Stomach (tissue), 9 donors: ENCODE results near the gene CENPH. TPM values are rescaled to one million over a fixed set of nuclear protein-coding genes. Genes with fewer than 3 reads are reported as not detected.
"Not testable (repeated sequence)": the region's sequence is repeated elsewhere in the genome, so short reads cannot be mapped to it uniquely, and the experiment has no call there.

ENCODE experiments used
- DNase-seq, 2 donors: peaks; one replicate each; pipeline versions ENCODE4 v3.0.0 to v3.0.0-alpha.2; 2013 to 2019
- H3K27ac ChIP-seq, 5 donors: fragments of 200-600 bp in 4 of 5; sonication (generic) in 4 of 5; one replicate each; pipeline ENCODE4 v1.5.1; 2013 to 2019; ENCODE audit warnings: mild to moderate bottlenecking in 1 of 5, moderate library complexity in 1 of 5
- H3K27me3 ChIP-seq, 3 donors: fragments of 200-600 bp; sonication (generic); one replicate each; pipeline ENCODE4 v1.5.1; 2017 to 2019; ENCODE audit warnings: mixed run types in 1 of 3
- H3K36me3 ChIP-seq, 4 donors: fragments of 200-600 bp; sonication (generic); 1 replicate in 3 of 4; 2 replicates in 1 of 4; pipeline ENCODE4 v1.5.1; 2016 to 2019
- H3K4me1 ChIP-seq, 4 donors: fragments of 200-600 bp; sonication (generic); one replicate each; pipeline ENCODE4 v1.5.1; 2016 to 2019
- H3K4me3 ChIP-seq, 4 donors: fragments of 200-600 bp; sonication (generic) in 3 of 4; one replicate each; pipeline ENCODE4 v1.5.1; 2016 to 2019; ENCODE audit warnings: mild to moderate bottlenecking in 1 of 4
- H3K9me3 ChIP-seq, 4 donors: fragments of 200-600 bp; sonication (generic); one replicate each; pipeline ENCODE4 v1.5.1; 2016 to 2019
- EP300 ChIP-seq: sonication (generic); formaldehyde crosslinking; IDR thresholded peaks from one replicate; pipeline ENCODE4 v1.6.1; 2017; ENCODE audit warnings: antibody characterized with exemption
- POLR2A ChIP-seq, 4 donors: fragments of 450-650 bp; IDR thresholded peaks; one replicate each; pipeline ENCODE4 v1.6.1; 2016; ENCODE audit warnings: antibody characterized with exemption in 4 of 4, control low read depth in 2 of 4, mild to moderate bottlenecking in 1 of 4, moderate library complexity in 1 of 4
- POLR2AphosphoS5 ChIP-seq, 3 donors: sonication (generic); formaldehyde crosslinking; IDR thresholded peaks; one replicate each; pipeline ENCODE4 v1.6.1; 2016; ENCODE audit warnings: antibody characterized with exemption in 3 of 3
- WGBS, 5 donors: extraction: QIAGEN DNeasy Blood & Tissue Kit in 3 of 5; methylation state at CpG; one replicate each; pipeline versions ENCODE4 v1.1.5 to v1.1.7; 2013 to 2018; 5-methylcytosine and 5-hydroxymethylcytosine counted together
- intact Hi-C: fragments of 100-400 bp; cut with DNase I; formaldehyde crosslinking; loops from one replicate; pipeline ENCODE4 v1.15.1; 2023; ENCODE audit warnings: low total_unique reads
- polyA plus RNA-seq, 3 donors: library from polyadenylated mRNA; stranded (reverse); fragments of 200-250 nt; gene quantifications; one replicate each; pipeline ENCODE4 v1.2.3, GENCODE V29; 2013
- total RNA-seq, 5 donors: library from RNA; depleted of rRNA; stranded (reverse); fragments of >200 nt; gene quantifications; one replicate each; pipeline versions ENCODE4 v1.1.0 to v1.2.3, GENCODE V29; 2014 to 2016
- TF ChIP-seq, protein P1 (sequence below), 7 experiments: fragments of 450-650 bp in 4 of 7; fragments of 200-600 bp in 3 of 7; sonication (generic) in 3 of 7; IDR thresholded peaks; one replicate each; pipeline ENCODE4 v1.5.1; 2016 to 2019; ENCODE audit warnings: antibody characterized with exemption in 7 of 7, control low read depth in 2 of 7, mild to moderate bottlenecking in 1 of 7
- donor health status: healthy with polysubstance abuse.
- donor health status: Bipolar disorder and iron deficiency.
- donor health status: healthy.

CENPH gene
- total and polyA plus RNA-seq, 8 donors, result 0.45 to 15.6 (median 3.6) TPM

DNA sequence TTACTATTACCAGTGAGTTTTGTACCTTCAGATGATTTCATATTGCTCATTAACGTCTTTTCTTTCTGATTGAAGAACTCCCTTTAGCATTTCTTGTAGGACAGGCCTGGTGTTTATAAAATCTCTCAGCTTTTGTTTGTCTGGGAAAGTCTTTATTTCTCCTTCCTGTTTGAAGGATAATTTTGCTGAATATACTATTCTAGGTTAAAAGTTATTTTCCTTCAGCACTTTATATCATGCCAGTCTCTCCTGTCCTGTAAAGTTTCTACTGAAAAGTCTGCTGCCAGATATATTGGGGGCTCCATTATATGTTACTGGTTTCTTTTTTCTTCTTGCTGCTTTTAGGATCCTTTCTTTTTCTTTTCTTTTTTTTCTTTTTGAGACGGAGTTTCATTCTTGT, 58.6 kb downstream of the CENPH start:
- Histone ChIP-seq H3K9me3 (peaks cover 0 to 7% (median 3%) of the 10 kb centered on the region in 4 donors), H3K4me3 (no peak overlapping the region), H3K36me3 (peaks cover 0 to 20% (median 4%) of the 10 kb centered on the region in 4 donors), H3K4me1 (peaks cover 0 to 2% (median 0%) of the 10 kb centered on the region in 4 donors), H3K27me3 (no peaks in the 10 kb centered on the region), H3K27ac (no peak overlapping the region)
- TF ChIP-seq EP300, result no peak
- TF ChIP-seq, protein P1, sequence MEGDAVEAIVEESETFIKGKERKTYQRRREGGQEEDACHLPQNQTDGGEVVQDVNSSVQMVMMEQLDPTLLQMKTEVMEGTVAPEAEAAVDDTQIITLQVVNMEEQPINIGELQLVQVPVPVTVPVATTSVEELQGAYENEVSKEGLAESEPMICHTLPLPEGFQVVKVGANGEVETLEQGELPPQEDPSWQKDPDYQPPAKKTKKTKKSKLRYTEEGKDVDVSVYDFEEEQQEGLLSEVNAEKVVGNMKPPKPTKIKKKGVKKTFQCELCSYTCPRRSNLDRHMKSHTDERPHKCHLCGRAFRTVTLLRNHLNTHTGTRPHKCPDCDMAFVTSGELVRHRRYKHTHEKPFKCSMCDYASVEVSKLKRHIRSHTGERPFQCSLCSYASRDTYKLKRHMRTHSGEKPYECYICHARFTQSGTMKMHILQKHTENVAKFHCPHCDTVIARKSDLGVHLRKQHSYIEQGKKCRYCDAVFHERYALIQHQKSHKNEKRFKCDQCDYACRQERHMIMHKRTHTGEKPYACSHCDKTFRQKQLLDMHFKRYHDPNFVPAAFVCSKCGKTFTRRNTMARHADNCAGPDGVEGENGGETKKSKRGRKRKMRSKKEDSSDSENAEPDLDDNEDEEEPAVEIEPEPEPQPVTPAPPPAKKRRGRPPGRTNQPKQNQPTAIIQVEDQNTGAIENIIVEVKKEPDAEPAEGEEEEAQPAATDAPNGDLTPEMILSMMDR (IDR thresholded peaks at IDR 0.05), result no peak
- no peak for DNase-seq
- intact Hi-C loops, result no loop called here
- WGBS, 5 donors, result 88 to 100% (median 94%) methylated on average over 2 of the region's 2 CpGs

DNA sequence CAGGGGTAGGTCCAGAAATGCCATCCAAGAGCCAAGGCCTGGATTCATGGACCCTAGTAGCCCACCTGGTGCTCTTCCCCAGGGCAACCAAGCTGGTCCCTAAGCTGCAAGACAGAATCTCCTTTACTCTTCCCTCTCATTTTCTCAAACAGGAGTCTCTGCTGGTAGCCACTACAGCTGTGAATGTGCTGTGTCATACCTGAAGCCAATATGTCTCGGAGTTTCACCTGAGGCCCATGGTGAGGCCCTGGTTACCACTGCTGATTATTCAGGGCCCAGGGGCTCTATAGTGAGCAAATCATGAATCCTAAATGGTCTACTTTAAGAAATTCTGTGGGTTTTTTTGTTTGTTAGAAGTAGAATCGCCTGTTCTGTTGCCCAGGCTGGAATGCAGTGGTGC, 61.2 kb downstream of the CENPH start:
- no peak for TF ChIP-seq POLR2AphosphoS5 (IDR thresholded peaks at IDR 0.05)
- TF ChIP-seq EP300, result no peak
- TF ChIP-seq POLR2A (IDR thresholded peaks at IDR 0.05), result no peak
- TF ChIP-seq, protein P1 (IDR thresholded peaks at IDR 0.05), result no peak
- Histone ChIP-seq H3K4me3 (no peak overlapping the region), H3K36me3 (peaks cover 0 to 27% (median 7%) of the 10 kb centered on the region in 4 donors), H3K9me3 (peaks cover 0 to 7% (median 3%) of the 10 kb centered on the region in 4 donors), H3K27ac (no peak overlapping the region), H3K27me3 (no peaks in the 10 kb centered on the region), H3K4me1 (no peaks in the 10 kb centered on the region)
- intact Hi-C loops, result no loop called here
- WGBS, 5 donors, result 97 to 100% (median 98%) methylated on average over 2 of the region's 2 CpGs
- DNase-seq, result no peak

DNA sequence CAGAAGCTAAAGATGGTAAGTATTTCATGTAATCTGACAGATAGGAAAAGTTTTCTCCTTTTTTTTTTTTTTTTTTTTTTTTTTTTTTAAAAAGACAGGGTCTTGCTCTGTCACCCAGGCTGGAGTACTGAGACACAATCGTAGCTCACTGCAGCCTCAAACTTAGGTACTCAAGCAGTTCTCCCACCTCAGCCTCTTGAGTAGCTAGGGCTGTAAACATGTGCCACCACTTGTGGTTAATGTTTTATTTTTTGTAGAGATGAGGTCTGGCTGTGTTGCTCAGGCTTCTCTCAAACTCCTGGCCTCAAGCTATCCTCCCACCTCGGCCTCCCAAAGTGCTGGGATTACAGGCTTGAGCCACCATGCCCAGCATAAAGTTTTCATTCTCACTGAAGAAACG, 63.1 kb downstream of the CENPH start:
- H3K27me3 ChIP-seq, result no peaks in the 10 kb centered on the region
- DNase-seq, result no peak
- no peaks in the 10 kb centered on the region for H3K4me1 ChIP-seq
- H3K27ac ChIP-seq, result no peak overlapping the region
- intact Hi-C loops, result no loop called here
- peaks cover 0 to 7% (median 3%) of the 10 kb centered on the region in 4 donors for H3K9me3 ChIP-seq
- WGBS, 5 donors, result 87 to 92% (median 90%) methylated on average over 3 of the region's 3 CpGs
- peaks cover 0 to 46% (median 25%) of the 10 kb centered on the region in 4 donors for H3K36me3 ChIP-seq
- H3K4me3 ChIP-seq, result no peak overlapping the region
- no peak for TF ChIP-seq EP300
- TF ChIP-seq, protein P1 (IDR thresholded peaks at IDR 0.05), result no peak
- no peak for TF ChIP-seq POLR2AphosphoS5 (IDR thresholded peaks at IDR 0.05)
- TF ChIP-seq POLR2A (IDR thresholded peaks at IDR 0.05), result no peak

DNA sequence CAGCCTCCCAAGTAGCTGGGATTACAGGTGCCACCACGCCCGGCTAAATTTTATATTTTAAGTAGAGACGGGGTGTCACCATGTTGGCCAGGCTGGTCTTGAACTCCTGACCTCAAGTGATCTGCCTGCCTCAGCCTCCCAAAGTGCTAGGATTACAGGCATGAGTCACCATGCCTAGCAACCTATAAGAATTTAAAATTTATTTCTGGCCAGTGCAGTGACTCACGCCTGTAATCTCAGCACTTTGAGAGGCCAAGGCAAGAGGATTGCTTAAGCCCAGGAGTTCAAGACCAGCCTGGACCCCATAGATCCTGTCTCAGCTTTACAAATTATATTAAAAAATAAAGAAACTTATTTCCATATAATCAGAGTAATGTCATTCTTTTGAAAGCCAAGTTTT, 66.6 kb downstream of the CENPH start:
- DNase-seq, H3K9me3 ChIP-seq, H3K27ac ChIP-seq: not testable (repeated sequence)

DNA sequence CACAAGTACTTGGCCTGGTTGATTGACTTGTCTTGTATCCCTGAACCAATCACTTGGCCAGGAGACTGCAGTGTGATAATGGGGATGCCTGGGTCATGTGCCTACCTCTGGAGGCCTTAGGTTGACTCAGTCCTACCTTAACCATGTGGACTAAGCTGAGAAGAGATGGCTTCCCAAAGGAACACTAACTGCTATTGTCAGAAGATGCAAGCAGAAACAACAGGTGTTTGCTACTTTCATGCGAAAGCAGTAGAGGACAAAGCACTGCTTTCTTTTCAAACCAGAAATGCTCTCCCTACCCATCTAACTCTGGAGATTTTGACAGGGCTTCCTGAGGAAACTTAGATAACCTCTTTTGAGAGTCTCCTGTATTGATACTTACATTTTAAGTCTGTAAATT, 68.2 kb downstream of the CENPH start:
- 98 to 100% (median 100%) methylated on average over 1 of the region's 1 CpG for WGBS, 5 donors
- Histone ChIP-seq H3K27ac (no peak overlapping the region), H3K4me3 (no peak overlapping the region), H3K4me1 (no peaks in the 10 kb centered on the region), H3K27me3 (no peaks in the 10 kb centered on the region), H3K36me3 (peaks cover 15 to 81% (median 73%) of the 10 kb centered on the region in 4 donors), H3K9me3 (no peaks in the 10 kb centered on the region)
- DNase-seq, result no peak
- intact Hi-C loops, result no loop called here
- no peak for TF ChIP-seq EP300
- no peak for TF ChIP-seq POLR2AphosphoS5 (IDR thresholded peaks at IDR 0.05)
- TF ChIP-seq POLR2A (IDR thresholded peaks at IDR 0.05), result no peak
- TF ChIP-seq, protein P1 (IDR thresholded peaks at IDR 0.05), result no peak

More for the DNA sequence above, 66.6 kb downstream of the CENPH start:
- 91 to 97% (median 92%) methylated on average over 4 of the region's 4 CpGs for WGBS, 5 donors
- H3K4me3 ChIP-seq, H3K27me3 ChIP-seq, intact Hi-C loops, H3K4me1 ChIP-seq: not testable (repeated sequence)
- peaks cover 13 to 73% (median 56%) of the 10 kb centered on the region in 4 donors for H3K36me3 ChIP-seq
